OCI-LY3 (cell line): ENCODE results near the gene TRDMT1.

ENCODE experiments used
- H2AFZ ChIP-seq: fragments of 200-600, 300-600 bp; shearing (Covaris generic); 2 replicates; pipeline ENCODE4 v1.6.0; 2014; ENCODE audit warnings: antibody characterized with exemption, low read depth, low read length
- H3K27ac ChIP-seq: fragments of 200-600, 300-600 bp; sonication (generic); 2 replicates; pipeline ENCODE4 v1.5.1; 2014; ENCODE audit warnings: mild to moderate bottlenecking, low read length, moderate library complexity, mixed read lengths
- H3K27me3 ChIP-seq: fragments of 200-600, 300-600 bp; sonication (generic); 2 replicates; pipeline ENCODE4 v1.6.1; 2014; ENCODE audit warnings: low read depth, low read length, mixed read lengths
- H3K36me3 ChIP-seq: fragments of 200-600, 300-600 bp; sonication (generic); replicated peaks from 2 replicates; pipeline ENCODE3; 2014; ENCODE audit warnings: low read depth, low read length, mixed read lengths
- H3K4me1 ChIP-seq: fragments of 300-600, 200-600 bp; sonication (generic); 2 replicates; pipeline ENCODE4 v1.6.1; 2014; ENCODE audit warnings: low read length, mixed read lengths
- H3K4me2 ChIP-seq: fragments of 200-600, 300-600 bp; sonication (generic); 2 replicates; pipeline ENCODE4 v1.6.1; 2014; ENCODE audit warnings: low read length, mixed read lengths
- H3K4me3 ChIP-seq: fragments of 300-600, 200-600 bp; sonication (generic); 2 replicates; pipeline ENCODE4 v1.5.1; 2014; ENCODE audit warnings: antibody characterized with exemption, mild to moderate bottlenecking, low read length, moderate library complexity
- H3K79me2 ChIP-seq: fragments of 300-600, 200-600 bp; shearing (Covaris generic); 2 replicates; pipeline ENCODE4 v1.6.1; 2014; ENCODE audit warnings: mild to moderate bottlenecking, low read length, mixed read lengths
- H3K9ac ChIP-seq: fragments of 300-600, 200-600 bp; shearing (Covaris generic); 2 replicates; pipeline ENCODE4 v1.6.0; 2014; ENCODE audit warnings: mild to moderate bottlenecking, low read length, moderate library complexity
- H3K9me3 ChIP-seq: fragments of 200-600, 300-600 bp; shearing (Covaris generic); 2 replicates; pipeline ENCODE4 v1.6.1; 2014; ENCODE audit warnings: low read length, mixed read lengths; ENCODE audit not compliant: insufficient read depth
- H4K20me1 ChIP-seq: fragments of 200-600, 300-600 bp; sonication (generic); 2 replicates; pipeline ENCODE4 v1.6.1; 2016; ENCODE audit warnings: low read length, mixed read lengths; ENCODE audit not compliant: insufficient read depth
- EZH2phosphoT487 ChIP-seq: fragments of 200-600 bp; shearing (Covaris generic); IDR thresholded peaks from 2 replicates; pipeline ENCODE4 v1.6.1; 2018; ENCODE audit warnings: antibody characterized with exemption, mixed run types, low read depth
- TF ChIP-seq, protein P1 (sequence below): fragments of 200-600, 300-600 bp; sonication (generic); IDR thresholded peaks from 2 replicates; pipeline ENCODE4 v1.5.1; 2014; ENCODE audit warnings: antibody characterized with exemption, low read length, low read depth

Gene TRDMT1

GRCh38 chr10:17208476-17208875 lies 7.0 kb upstream of the TRDMT1 start:
- peaks cover 15% of the 10 kb centered on the region for H3K4me1 ChIP-seq
- no peak overlapping the region for H3K4me3 ChIP-seq
- no peaks in the 10 kb centered on the region for H3K79me2 ChIP-seq
- H3K4me2 ChIP-seq, result no peak overlapping the region
- TF ChIP-seq, protein P1, sequence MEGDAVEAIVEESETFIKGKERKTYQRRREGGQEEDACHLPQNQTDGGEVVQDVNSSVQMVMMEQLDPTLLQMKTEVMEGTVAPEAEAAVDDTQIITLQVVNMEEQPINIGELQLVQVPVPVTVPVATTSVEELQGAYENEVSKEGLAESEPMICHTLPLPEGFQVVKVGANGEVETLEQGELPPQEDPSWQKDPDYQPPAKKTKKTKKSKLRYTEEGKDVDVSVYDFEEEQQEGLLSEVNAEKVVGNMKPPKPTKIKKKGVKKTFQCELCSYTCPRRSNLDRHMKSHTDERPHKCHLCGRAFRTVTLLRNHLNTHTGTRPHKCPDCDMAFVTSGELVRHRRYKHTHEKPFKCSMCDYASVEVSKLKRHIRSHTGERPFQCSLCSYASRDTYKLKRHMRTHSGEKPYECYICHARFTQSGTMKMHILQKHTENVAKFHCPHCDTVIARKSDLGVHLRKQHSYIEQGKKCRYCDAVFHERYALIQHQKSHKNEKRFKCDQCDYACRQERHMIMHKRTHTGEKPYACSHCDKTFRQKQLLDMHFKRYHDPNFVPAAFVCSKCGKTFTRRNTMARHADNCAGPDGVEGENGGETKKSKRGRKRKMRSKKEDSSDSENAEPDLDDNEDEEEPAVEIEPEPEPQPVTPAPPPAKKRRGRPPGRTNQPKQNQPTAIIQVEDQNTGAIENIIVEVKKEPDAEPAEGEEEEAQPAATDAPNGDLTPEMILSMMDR, result no peak
- TF ChIP-seq EZH2phosphoT487, result no peak
- no peak overlapping the region for H3K9ac ChIP-seq
- H4K20me1 ChIP-seq, result no peaks in the 10 kb centered on the region
- H3K36me3 ChIP-seq, result no peaks in the 10 kb centered on the region
- H3K27me3 ChIP-seq, result no peaks in the 10 kb centered on the region
- H2AFZ ChIP-seq, result no peak overlapping the region
- H3K27ac ChIP-seq, result no peak overlapping the region
- no peaks in the 10 kb centered on the region for H3K9me3 ChIP-seq

DNA sequence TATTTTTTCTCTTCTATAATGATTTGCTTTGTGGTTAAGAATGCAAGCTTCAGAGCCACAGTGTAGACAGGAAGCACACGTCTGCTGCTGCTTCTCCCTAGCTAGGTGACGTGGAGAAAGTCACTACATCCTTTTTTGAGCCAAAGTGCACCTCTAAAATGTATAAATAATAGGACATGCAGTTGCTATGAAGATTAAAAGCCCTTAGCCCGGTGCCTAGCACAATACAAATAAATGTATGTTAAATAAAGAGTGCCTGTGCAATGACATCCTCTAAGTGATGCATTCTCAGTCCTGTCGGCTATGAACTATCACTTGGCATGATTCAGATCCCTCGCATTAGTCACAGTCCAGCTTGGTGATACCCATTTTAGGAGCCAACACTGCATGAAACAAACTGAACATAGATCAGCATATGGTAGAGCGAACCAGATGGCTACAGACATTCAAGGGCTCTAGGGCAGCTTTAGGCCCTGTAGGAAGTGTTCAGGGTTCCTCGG lies 4.8 kb upstream of the TRDMT1 start:
- H4K20me1 ChIP-seq, result no peaks in the 10 kb centered on the region
- H3K4me2 ChIP-seq, result peak overlapping the region; percentile 56
- TF ChIP-seq, protein P1, result no peak
- TF ChIP-seq EZH2phosphoT487, result no peak
- peak overlapping the region; percentile 21; the same call in 1 of the 2 replicates for H3K4me3 ChIP-seq
- H3K79me2 ChIP-seq, result no peaks in the 10 kb centered on the region
- no peaks in the 10 kb centered on the region for H3K27me3 ChIP-seq
- H3K4me1 ChIP-seq, result peaks cover 20% of the 10 kb centered on the region
- peak overlapping the region; percentile 77 for H2AFZ ChIP-seq
- no peak overlapping the region for H3K9ac ChIP-seq
- H3K27ac ChIP-seq, result peak overlapping the region; percentile 47
- no peaks in the 10 kb centered on the region for H3K36me3 ChIP-seq
- H3K9me3 ChIP-seq, result no peaks in the 10 kb centered on the region

GRCh38 chr10:17203416-17203815 lies 1.9 kb upstream of the TRDMT1 start:
- Histone ChIP-seq H2AFZ (no peak overlapping the region), H3K36me3 (no peaks in the 10 kb centered on the region), H3K9me3 (no peaks in the 10 kb centered on the region), H3K9ac (no peak overlapping the region), H3K4me1 (peaks cover 29% of the 10 kb centered on the region), H3K27me3 (no peaks in the 10 kb centered on the region), H3K79me2 (peaks cover 6% of the 10 kb centered on the region; the same call in 1 of the 2 replicates), H4K20me1 (no peaks in the 10 kb centered on the region), H3K4me2 (no peak overlapping the region), H3K4me3 (no peak overlapping the region), H3K27ac (no peak overlapping the region)
- TF ChIP-seq, protein P1, result no peak
- TF ChIP-seq EZH2phosphoT487, result no peak

GRCh38 chr10:17202999-17203398 lies 1.5 kb upstream of the TRDMT1 start:
- Histone ChIP-seq H3K9ac (no peak overlapping the region), H4K20me1 (no peaks in the 10 kb centered on the region), H3K27me3 (no peaks in the 10 kb centered on the region), H3K36me3 (no peaks in the 10 kb centered on the region), H3K79me2 (peaks cover 6% of the 10 kb centered on the region; the same call in 1 of the 2 replicates), H3K9me3 (no peaks in the 10 kb centered on the region), H2AFZ (no peak overlapping the region), H3K4me2 (no peak overlapping the region), H3K4me1 (peaks cover 29% of the 10 kb centered on the region), H3K4me3 (no peak overlapping the region), H3K27ac (no peak overlapping the region)
- TF ChIP-seq EZH2phosphoT487, result no peak
- TF ChIP-seq, protein P1, result no peak
